ENCODE data around the gene COG3. TPM values are rescaled to one million over a fixed set of nuclear protein-coding genes. Genes with fewer than 3 reads are reported as not detected.

The COG3 gene
- total RNA-seq, 1 donor from 2014 or later = 29.6 TPM

DNA sequence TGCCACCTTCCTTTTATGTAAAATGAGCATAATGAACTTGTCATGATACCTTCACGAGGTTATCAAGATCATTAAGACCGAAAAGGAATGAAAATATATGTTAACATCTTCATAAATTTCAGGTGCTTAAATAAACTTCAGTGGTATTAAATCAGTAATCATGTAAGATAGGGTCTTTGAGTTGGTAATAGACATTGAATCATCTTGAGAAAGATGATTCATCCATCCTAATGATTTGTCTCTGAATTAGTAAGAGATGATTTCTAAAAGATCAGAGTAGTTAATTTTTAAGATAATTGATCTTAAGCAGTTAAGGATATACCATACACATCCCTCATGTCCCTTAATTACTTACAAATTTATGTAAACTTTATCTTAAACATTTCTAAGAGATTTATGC lies 52.0 kb downstream of the COG3 start:
- no peaks in the 10 kb centered on the region for H3K9me3 Mint-ChIP-seq (ENCODE audit: low read depth)
- H3K36me3 Mint-ChIP-seq (ENCODE audit: insufficient read depth) = peaks cover 36% of the 10 kb centered on the region
- peaks cover 18% of the 10 kb centered on the region for H3K4me1 Mint-ChIP-seq (ENCODE audit: low read depth)
- no peak for DNase-seq (ENCODE audit: low spot score, unreplicated experiment)
- no peaks in the 10 kb centered on the region for H3K27me3 Mint-ChIP-seq
- TF ChIP-seq, protein P1, sequence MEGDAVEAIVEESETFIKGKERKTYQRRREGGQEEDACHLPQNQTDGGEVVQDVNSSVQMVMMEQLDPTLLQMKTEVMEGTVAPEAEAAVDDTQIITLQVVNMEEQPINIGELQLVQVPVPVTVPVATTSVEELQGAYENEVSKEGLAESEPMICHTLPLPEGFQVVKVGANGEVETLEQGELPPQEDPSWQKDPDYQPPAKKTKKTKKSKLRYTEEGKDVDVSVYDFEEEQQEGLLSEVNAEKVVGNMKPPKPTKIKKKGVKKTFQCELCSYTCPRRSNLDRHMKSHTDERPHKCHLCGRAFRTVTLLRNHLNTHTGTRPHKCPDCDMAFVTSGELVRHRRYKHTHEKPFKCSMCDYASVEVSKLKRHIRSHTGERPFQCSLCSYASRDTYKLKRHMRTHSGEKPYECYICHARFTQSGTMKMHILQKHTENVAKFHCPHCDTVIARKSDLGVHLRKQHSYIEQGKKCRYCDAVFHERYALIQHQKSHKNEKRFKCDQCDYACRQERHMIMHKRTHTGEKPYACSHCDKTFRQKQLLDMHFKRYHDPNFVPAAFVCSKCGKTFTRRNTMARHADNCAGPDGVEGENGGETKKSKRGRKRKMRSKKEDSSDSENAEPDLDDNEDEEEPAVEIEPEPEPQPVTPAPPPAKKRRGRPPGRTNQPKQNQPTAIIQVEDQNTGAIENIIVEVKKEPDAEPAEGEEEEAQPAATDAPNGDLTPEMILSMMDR (IDR thresholded peaks at IDR 0.05; ENCODE audit: unreplicated experiment) = no peak
- H3K4me3 Mint-ChIP-seq (ENCODE audit: low read depth) = no peak overlapping the region
- H3K27ac Mint-ChIP-seq = no peak overlapping the region

DNA sequence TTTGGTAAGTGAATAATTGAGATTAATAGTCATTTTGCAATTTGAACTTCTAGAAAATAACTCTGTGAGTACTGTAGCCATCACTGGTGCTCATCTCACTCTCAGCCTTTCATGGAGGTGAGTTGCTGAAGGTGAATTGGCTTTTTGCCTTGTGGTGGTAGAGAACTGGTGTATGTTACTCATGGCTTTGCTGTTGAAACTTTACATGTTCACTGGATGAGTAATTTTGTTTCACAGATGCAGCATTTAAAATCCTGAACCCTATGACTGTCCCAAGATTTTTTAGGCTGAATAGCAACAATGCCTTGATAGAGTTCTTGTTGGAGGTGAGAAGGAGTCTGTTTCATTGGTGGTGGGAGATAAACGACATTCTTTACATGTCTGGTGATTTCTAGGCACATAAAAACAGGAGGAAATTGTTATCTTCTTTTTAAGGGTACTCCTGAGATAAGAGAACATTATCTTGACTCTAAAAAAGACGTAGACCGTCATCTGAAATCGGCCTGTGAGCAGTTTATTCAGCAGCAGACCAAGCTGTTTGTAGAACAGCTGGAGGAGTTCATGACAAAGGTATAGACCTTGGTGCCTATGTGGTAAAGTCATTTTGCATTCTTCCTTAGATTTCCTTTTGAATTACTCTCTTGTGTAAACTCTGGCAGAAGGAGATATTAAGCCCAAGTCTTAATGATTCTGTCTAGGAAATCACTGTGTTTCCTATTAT lies 53.9 kb downstream of the COG3 start:
- H3K9me3 Mint-ChIP-seq (ENCODE audit: low read depth) = no peaks in the 10 kb centered on the region
- no peak for DNase-seq (ENCODE audit: low spot score, unreplicated experiment)
- peaks cover 30% of the 10 kb centered on the region for H3K36me3 Mint-ChIP-seq (ENCODE audit: insufficient read depth)
- peak overlapping the region; percentile 63 for H3K27ac Mint-ChIP-seq
- H3K27me3 Mint-ChIP-seq = no peaks in the 10 kb centered on the region
- TF ChIP-seq, protein P1 (IDR thresholded peaks at IDR 0.05; ENCODE audit: unreplicated experiment) = no peak
- H3K4me3 Mint-ChIP-seq (ENCODE audit: low read depth) = no peak overlapping the region
- H3K4me1 Mint-ChIP-seq (ENCODE audit: low read depth) = peaks cover 26% of the 10 kb centered on the region

DNA sequence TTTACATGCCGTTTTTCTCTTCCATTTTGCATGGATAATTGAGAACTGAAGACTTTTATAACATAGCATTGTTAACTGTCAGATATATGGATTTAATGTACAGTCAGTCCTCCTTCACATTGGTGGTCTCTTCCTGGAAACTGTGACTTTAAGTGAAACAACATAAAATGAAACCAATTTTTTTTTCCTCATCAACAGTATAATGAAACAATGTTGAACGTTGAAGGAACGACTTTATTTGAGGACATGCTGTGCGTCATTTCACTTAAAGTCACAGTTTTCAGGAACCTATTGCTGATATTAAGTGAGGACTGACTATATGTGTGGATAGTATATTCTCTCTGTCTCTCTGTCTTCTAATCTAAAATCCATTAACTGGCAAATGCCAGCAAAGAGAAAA lies 54.8 kb downstream of the COG3 start:
- Mint-ChIP-seq H3K9me3 (ENCODE audit: low read depth) (no peaks in the 10 kb centered on the region), H3K27ac (no peak overlapping the region), H3K4me1 (ENCODE audit: low read depth) (peaks cover 32% of the 10 kb centered on the region), H3K4me3 (ENCODE audit: low read depth) (no peak overlapping the region), H3K36me3 (ENCODE audit: insufficient read depth) (peaks cover 33% of the 10 kb centered on the region), H3K27me3 (no peaks in the 10 kb centered on the region)
- TF ChIP-seq, protein P1 (IDR thresholded peaks at IDR 0.05; ENCODE audit: unreplicated experiment) = no peak
- DNase-seq (ENCODE audit: low spot score, unreplicated experiment) = no peak

DNA sequence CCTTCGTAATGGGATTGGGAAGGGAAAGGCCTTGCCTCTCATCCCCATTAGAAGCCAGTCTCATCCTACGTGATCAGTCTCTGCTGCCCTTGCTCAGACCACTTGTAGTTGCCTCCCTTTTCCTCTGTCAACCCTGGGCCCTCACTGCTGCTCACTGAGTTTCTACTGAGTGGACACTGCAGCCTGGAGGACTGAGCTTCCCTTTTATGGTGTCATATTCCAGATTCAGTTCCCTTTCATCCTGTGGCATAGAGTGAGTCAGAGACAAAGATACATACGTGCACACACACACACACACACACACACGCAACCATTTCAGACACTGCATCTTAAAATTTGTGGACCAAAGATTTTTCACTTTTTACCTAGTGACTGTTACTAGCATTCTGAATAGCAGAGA lies 56.6 kb downstream of the COG3 start:
- Mint-ChIP-seq H3K4me1 (ENCODE audit: low read depth) (peaks cover 36% of the 10 kb centered on the region), H3K4me3 (ENCODE audit: low read depth) (no peak overlapping the region), H3K9me3 (ENCODE audit: low read depth) (peaks cover 5% of the 10 kb centered on the region), H3K27me3 (no peaks in the 10 kb centered on the region), H3K27ac (peak overlapping the region; percentile 62), H3K36me3 (ENCODE audit: insufficient read depth) (peaks cover 43% of the 10 kb centered on the region)
- TF ChIP-seq, protein P1 (IDR thresholded peaks at IDR 0.05; ENCODE audit: unreplicated experiment) = no peak
- no peak for DNase-seq (ENCODE audit: low spot score, unreplicated experiment)

DNA sequence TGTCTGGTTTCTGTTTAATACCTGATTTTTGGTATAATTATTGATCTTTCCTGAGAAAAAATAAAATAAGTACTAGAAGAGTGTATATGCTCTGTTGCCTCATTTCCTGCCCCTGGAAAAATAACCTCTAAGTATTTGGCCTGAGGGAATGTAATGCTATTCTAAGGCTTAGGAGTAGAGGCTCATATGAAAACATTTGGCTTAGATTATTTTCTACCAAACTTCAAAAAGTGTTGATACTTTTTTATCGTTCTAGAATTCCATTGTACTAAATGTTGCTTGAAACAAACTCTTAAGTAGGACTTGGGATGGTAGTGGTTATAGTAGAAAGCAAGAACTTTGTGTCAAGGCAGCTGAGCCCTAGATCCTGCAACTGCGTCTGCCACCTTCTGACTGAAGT lies 57.8 kb downstream of the COG3 start:
- Mint-ChIP-seq H3K9me3 (ENCODE audit: low read depth) (peaks cover 8% of the 10 kb centered on the region), H3K27me3 (no peaks in the 10 kb centered on the region), H3K27ac (no peak overlapping the region), H3K4me1 (ENCODE audit: low read depth) (peaks cover 45% of the 10 kb centered on the region), H3K36me3 (ENCODE audit: insufficient read depth) (peaks cover 47% of the 10 kb centered on the region), H3K4me3 (ENCODE audit: low read depth) (no peak overlapping the region)
- TF ChIP-seq, protein P1 (IDR thresholded peaks at IDR 0.05; ENCODE audit: unreplicated experiment) = no peak
- DNase-seq (ENCODE audit: low spot score, unreplicated experiment) = no peak

Data from progenitor cell of endocrine pancreas (in vitro differentiated cells).